Osteocyte (in vitro differentiated cells): ENCODE results near the gene DMD. TPM values are rescaled to one million over a fixed set of nuclear protein-coding genes. Genes with fewer than 3 reads are reported as not detected.

ENCODE experiments used
- DNase-seq: peaks from one replicate; pipeline ENCODE4 v3.0.0; 2021; ENCODE audit warnings: mixed read lengths; ENCODE audit not compliant: unreplicated experiment; ENCODE audit errors: extremely low spot score
- H3K27ac Mint-ChIP-seq: one replicate; pipeline ENCODE4 v1.8.0; 2021; ENCODE audit warnings: mild to moderate bottlenecking, mixed read lengths; ENCODE audit not compliant: unreplicated experiment
- H3K27me3 Mint-ChIP-seq: one replicate; pipeline ENCODE4 v1.8.0; 2021; ENCODE audit warnings: mixed read lengths; ENCODE audit not compliant: unreplicated experiment
- H3K36me3 Mint-ChIP-seq: one replicate; pipeline ENCODE4 v1.8.0; 2021; ENCODE audit warnings: mixed read lengths; ENCODE audit not compliant: unreplicated experiment
- H3K4me1 Mint-ChIP-seq: one replicate; pipeline ENCODE4 v1.8.0; 2021; ENCODE audit warnings: mixed read lengths; ENCODE audit not compliant: unreplicated experiment
- H3K4me3 Mint-ChIP-seq: one replicate; pipeline ENCODE4 v1.8.0; 2021; ENCODE audit warnings: mild to moderate bottlenecking, moderate library complexity, mixed read lengths; ENCODE audit not compliant: unreplicated experiment
- H3K9me3 Mint-ChIP-seq: one replicate; pipeline ENCODE4 v1.8.0; 2021; ENCODE audit warnings: mixed read lengths; ENCODE audit not compliant: unreplicated experiment
- total RNA-seq: library from RNA; stranded (reverse); gene quantifications from 2 replicates; pipeline ENCODE4 v1.2.1, GENCODE V29; 2021
- TF ChIP-seq, protein P1 (sequence below): fragments of 200-600 bp; sonication (generic); IDR thresholded peaks from 2 replicates; pipeline ENCODE4 v1.5.0; 2021; ENCODE audit warnings: antibody characterized with exemption, mild to moderate bottlenecking, moderate library complexity

DMD gene
- total RNA-seq, 1 donor from 2014 or later = 317 TPM

GRCh38 chrX:31153475-31154047 is 2057.8 kb downstream of the DMD start:
- H3K27me3 Mint-ChIP-seq = no peaks in the 10 kb centered on the region
- H3K36me3 Mint-ChIP-seq = peaks cover 38% of the 10 kb centered on the region
- H3K27ac Mint-ChIP-seq = no peak overlapping the region
- no peak for DNase-seq
- H3K4me3 Mint-ChIP-seq = no peak overlapping the region
- TF ChIP-seq, protein P1, sequence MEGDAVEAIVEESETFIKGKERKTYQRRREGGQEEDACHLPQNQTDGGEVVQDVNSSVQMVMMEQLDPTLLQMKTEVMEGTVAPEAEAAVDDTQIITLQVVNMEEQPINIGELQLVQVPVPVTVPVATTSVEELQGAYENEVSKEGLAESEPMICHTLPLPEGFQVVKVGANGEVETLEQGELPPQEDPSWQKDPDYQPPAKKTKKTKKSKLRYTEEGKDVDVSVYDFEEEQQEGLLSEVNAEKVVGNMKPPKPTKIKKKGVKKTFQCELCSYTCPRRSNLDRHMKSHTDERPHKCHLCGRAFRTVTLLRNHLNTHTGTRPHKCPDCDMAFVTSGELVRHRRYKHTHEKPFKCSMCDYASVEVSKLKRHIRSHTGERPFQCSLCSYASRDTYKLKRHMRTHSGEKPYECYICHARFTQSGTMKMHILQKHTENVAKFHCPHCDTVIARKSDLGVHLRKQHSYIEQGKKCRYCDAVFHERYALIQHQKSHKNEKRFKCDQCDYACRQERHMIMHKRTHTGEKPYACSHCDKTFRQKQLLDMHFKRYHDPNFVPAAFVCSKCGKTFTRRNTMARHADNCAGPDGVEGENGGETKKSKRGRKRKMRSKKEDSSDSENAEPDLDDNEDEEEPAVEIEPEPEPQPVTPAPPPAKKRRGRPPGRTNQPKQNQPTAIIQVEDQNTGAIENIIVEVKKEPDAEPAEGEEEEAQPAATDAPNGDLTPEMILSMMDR = no peak
- H3K4me1 Mint-ChIP-seq = no peaks in the 10 kb centered on the region
- H3K9me3 Mint-ChIP-seq = peaks cover 14% of the 10 kb centered on the region

DNA sequence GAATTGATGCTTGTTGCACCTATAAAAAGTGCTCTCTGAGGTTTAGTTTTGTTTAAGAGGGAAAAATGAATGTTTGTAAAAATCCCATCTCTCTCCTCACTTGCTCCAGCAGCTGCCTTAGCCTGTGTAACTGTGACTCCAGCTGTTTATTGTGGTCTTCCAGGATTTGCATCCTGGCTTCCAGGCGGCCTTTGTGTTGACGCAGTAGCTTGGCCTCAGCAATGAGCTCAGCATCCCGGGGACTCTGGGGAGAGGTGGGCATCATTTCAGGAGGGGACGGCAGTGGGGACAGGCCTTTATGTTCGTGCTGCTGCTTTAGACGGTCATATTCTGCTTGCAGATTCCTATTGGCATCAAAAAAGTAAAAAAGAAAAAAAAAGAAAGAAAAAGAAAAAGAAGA is 2064.2 kb downstream of the DMD start:
- peaks cover 4% of the 10 kb centered on the region for H3K9me3 Mint-ChIP-seq
- H3K4me3 Mint-ChIP-seq = no peak overlapping the region
- DNase-seq = no peak
- H3K27ac Mint-ChIP-seq = no peak overlapping the region
- H3K36me3 Mint-ChIP-seq = peaks cover 48% of the 10 kb centered on the region
- TF ChIP-seq, protein P1 = no peak
- no peaks in the 10 kb centered on the region for H3K4me1 Mint-ChIP-seq
- H3K27me3 Mint-ChIP-seq = no peaks in the 10 kb centered on the region

GRCh38 chrX:31139961-31140360 is 2071.4 kb downstream of the DMD start:
- H3K4me3 Mint-ChIP-seq = no peak overlapping the region
- H3K27me3 Mint-ChIP-seq = no peaks in the 10 kb centered on the region
- no peaks in the 10 kb centered on the region for H3K4me1 Mint-ChIP-seq
- H3K27ac Mint-ChIP-seq = peak overlapping the region; percentile 42
- no peak for DNase-seq
- peaks cover 5% of the 10 kb centered on the region for H3K9me3 Mint-ChIP-seq
- TF ChIP-seq, protein P1 = no peak
- H3K36me3 Mint-ChIP-seq = peaks cover 43% of the 10 kb centered on the region

GRCh38 chrX:31138124-31138523 is 2073.2 kb downstream of the DMD start:
- Mint-ChIP-seq H3K27ac (peak overlapping the region; percentile 35), H3K4me1 (no peaks in the 10 kb centered on the region), H3K9me3 (peaks cover 5% of the 10 kb centered on the region), H3K4me3 (no peak overlapping the region), H3K36me3 (peaks cover 41% of the 10 kb centered on the region), H3K27me3 (no peaks in the 10 kb centered on the region)
- no peak for DNase-seq
- TF ChIP-seq, protein P1 = no peak

DNA sequence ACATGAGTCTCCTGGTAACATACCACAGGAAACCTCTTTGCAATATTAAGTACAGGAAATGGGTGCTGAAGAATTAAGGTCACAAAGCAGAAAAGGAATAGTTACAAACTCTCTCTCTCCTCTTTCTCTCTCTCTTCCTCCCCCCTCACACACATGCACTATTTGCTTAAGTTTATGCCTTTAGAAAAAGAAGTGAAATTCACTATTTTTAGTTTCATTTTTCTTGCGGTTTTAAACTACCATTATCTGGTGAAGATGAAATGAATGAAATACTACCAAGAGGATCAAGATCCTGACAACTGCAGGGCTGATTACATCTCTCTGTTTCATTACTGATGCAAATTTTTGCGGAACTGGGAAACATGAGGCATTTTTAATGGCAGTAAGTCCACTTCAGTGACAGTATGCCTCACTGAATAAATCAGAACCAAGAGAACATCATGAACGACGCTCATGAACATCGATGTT is 2075.2 kb downstream of the DMD start:
- no peaks in the 10 kb centered on the region for H3K27me3 Mint-ChIP-seq
- DNase-seq = no peak
- peaks cover 53% of the 10 kb centered on the region for H3K36me3 Mint-ChIP-seq
- no peak overlapping the region for H3K4me3 Mint-ChIP-seq
- peaks cover 5% of the 10 kb centered on the region for H3K9me3 Mint-ChIP-seq
- TF ChIP-seq, protein P1 = no peak
- no peaks in the 10 kb centered on the region for H3K4me1 Mint-ChIP-seq
- peak overlapping the region; percentile 2 for H3K27ac Mint-ChIP-seq
